ENCODE results near the gene PNKD.
A peak's percentile ranks its signal among the peaks of the same experiment; 100 is the strongest.

Gene PNKD, protein sequence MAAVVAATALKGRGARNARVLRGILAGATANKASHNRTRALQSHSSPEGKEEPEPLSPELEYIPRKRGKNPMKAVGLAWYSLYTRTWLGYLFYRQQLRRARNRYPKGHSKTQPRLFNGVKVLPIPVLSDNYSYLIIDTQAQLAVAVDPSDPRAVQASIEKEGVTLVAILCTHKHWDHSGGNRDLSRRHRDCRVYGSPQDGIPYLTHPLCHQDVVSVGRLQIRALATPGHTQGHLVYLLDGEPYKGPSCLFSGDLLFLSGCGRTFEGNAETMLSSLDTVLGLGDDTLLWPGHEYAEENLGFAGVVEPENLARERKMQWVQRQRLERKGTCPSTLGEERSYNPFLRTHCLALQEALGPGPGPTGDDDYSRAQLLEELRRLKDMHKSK

DNA sequence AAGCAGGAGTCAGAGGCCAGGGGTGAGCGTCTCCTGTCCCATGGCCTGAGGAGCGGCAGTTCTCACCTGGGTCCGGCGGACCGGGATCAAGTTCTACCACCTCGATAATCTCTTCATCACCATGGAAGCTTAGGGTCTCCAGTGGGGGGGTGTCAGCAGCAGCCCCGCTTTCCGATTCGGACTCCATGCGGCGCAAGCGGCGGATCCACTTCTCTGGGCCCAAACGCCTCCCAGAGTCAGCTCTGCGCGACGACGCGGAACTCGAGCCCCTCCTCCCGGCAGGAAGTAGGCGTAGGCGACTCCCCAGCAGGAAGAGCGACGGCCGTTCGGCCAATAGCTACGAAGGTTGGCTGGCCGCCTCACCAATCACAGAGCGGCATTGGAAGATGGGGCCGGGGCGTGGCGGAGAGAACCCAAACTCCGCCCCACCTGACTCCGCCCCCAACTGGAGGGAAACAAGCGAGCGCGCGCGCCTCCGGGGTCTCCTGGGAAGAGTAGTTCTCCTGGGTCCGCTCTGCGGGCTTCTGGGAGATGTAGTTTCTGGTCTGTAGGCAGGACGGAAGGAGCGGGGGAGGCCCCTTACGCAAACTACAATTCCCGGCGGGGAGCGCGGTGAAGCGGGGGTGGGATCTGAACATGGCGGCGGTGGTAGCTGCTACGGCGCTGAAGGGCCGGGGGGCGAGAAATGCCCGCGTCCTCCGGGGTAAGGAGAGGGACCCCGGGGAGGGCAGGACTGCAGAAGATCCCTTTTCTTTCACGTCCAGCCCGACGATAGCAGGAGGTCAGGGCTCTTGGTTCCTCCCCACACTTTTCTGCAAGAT, at the start of gene PNKD, which contains the start of gene AAMP:
Gene PNKD (plus strand): TSS at position 620 of the 821 bp plus-strand sequence. CDS start 17 bp downstream, at position 637.
Gene AAMP (minus strand): TSS at position 238 of the 821 bp plus-strand sequence. CDS start 51 bp downstream, at position 187.
- peak; percentile 99 for DNase-seq

DNA sequence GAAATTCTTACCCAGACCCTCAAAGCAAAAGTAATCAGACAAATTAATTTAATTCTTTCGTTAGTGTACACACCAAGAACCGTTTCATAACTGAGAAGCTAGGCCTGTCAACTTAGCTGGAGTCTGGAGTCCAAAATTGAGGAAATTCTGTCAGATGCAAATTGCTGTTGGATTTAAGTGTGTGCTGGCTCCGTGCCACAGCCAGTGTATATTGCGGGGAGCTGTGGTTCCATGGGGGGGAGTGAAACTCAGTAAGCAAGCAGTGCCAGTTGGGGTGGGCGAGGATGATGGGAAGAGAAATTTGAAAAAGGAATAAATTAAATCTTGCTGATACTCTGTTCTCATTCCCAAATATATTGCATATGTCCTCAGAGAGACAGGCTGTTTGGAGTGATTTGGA, 49.3 kb upstream of the PNKD start:
- DNase-seq, result no peak

DNA sequence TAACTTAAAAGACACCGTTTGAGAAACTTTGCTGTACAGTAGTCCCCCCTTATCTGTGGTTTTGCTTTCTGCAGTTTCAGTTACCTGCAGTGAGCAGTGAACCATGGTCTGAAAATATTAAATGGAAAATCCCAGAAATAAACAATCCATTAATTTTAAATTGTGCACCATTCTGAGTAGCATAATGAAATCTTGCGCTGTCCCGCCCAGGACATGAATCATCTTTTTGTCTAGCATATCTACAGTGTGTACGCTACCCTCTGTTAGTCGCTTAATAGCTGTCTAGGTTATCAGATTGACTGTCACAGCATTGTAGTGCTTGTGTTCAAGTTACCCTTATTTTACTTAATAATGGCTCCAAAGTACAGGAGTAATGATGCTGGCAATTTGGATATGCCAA, 47.3 kb upstream of the PNKD start:
- no peak for DNase-seq

DNA sequence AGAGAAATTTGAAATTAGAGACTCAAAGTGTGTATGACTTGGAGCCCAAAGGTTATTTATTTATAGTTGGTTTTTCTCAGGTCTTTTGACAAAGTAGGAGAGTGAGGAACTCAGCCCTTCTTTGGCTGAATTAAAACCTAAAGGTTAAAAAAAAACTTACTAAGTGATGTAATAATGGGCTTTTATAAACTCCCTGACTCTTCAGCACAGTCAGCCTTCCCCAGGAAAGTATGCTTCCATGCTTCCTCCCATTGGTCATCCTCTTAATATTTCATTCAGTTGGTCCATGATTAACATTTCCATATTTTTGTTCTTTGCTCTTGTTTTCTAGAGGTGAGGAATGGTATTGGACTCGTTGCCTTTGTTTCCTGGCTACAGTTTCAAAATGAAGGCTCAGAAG, 46.1 kb upstream of the PNKD start:
- DNase-seq, result no peak

DNA sequence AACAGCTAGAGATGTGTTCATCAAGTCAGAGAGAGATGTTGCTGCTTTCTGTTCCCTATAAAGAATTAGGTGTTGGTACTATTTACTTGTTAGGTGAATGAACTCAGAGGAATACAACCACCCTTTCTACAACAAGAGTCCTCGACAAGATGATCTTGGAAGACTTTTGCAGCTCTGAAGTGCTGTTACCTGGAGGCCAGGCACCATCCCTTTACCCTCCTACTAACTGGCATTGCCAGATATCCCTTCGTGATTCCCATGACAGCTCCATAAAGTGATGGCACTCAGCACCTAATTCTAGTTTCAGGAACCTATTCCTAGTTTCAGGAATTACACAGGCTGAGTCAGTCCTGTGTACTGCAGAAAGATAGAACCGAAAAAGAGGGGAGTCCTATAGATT, 43.4 kb upstream of the PNKD start:
- no peak for DNase-seq

DNA sequence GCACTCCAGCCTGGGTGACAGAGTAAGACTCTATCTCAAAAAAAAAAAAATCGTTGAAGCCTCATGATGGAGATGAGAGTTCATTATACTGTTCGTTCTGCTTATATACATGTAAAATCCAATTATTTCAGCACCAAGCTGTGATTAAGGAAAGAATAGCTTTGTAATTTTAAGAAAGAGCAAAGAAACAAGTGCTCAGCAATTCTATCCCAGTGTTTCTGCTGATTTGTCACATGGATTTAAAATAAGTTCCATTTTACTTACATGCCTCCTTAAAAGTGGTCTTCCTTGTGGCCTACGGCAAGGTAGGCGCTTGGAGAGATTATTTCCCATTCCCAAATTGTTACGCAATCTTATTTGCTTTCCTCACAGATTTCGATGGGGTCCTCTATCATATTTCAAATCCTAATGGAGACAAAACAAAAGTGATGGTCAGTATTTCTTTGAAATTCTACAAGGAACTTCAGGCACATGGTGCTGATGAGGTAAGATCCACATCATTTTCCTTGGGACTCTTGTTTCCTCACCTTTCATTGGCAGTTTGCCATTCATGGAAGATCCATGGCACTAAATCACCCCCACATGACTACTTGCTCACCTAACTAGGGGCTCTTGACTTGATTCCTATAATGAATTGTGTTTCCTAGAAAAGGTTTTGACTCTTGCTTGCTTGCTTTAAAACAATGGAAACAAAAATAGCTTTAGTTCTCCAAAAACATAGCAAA, 41.8 kb upstream of the PNKD start:
- DNase-seq, result no peak

DNA sequence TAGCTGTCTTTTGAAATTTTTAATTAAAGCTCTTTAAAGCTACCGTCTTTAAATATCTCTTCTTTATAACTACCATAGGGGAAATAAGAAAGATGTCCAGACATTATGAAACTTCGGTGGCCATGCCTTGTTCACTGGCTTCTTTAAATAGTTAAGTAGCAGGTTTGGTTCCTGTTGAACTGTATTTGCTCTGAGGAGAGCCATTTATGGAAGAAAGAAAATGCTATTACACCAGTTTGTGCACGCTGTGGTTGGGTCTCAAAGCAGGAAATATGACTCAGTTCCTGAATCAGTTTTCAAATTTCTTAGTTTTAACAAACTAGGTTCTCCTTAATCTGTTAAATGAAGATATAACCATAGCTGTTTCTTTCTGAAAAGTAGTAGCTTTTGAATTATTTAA, 41.1 kb upstream of the PNKD start:
- DNase-seq, result no peak

DNA sequence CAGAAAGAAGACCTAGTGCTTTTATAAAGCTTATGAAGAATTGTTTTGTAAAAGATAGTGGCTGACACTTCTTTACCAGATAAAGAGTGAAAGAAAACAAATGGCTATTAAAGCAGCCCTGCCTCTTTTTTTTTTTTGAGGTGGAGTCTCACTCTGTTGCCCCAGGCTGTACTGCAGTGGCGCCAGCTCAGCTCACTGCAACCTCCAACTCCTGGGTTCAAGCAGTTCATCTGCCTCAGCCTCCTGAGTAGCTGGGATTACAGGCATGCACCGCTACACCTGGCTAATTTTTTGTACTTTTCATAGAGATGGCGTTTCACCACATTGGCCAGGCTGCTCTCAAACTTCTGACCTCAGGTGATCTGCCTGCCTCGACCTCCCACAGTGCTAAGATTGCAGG, 40.5 kb upstream of the PNKD start:
- DNase-seq, result no peak

DNA sequence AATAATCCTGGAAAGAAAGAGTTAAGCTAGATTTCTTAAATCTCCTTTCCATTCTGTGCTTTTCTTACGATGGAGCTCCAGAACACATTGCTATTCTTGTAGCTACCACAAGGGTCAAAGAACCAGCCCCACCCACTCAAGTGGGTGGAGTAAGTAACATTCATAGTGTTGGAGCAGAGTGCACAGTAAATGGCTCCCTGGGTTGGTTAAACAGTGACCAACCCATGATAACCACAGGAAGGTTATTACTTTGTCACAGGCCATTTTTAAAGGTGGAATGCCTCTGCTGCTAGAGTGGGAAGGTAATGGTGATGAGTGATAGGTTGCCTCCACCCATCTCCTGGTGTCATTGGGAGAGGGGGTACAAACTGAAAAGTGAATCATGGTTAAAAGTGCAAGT, 39.4 kb upstream of the PNKD start:
- DNase-seq, result no peak

DNA sequence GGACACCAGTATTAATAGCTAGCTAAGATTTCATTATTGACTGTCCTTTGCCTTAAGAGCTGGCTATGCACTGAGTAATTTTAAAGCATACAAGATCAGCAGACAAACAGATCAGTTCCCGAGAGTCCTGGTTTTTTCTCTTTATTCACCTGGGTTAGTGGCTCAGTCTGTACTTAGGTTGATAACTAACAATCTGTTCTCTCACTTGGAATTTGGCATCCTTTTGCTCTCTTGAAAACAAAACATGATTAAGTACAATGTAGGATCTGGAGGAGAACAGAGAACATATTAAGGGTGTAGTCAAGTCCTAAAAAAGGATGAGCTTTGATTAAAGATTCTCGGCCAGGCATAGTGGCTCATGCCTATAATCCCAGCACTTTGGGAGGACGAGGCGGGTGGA, 36.8 kb upstream of the PNKD start:
- no peak for DNase-seq

DNA sequence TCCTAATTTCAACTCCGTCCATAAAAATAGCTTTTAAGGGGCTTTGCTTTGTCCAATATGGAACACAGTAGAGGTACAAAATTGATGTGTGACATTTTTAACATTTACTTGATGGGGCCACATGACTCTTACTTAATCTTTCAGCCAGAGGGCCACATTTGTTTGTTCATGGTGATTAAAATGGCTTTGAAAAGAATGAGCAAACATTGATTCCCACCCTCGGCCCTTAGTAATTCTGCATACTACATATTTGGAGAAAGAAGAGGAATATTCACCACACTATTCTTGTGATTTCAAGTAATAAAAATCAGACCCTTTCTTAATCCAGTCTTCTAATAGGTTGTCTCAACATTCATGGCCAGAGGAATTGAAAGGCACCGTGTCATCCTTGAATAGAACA, 35.8 kb upstream of the PNKD start:
- no peak for DNase-seq

DNA sequence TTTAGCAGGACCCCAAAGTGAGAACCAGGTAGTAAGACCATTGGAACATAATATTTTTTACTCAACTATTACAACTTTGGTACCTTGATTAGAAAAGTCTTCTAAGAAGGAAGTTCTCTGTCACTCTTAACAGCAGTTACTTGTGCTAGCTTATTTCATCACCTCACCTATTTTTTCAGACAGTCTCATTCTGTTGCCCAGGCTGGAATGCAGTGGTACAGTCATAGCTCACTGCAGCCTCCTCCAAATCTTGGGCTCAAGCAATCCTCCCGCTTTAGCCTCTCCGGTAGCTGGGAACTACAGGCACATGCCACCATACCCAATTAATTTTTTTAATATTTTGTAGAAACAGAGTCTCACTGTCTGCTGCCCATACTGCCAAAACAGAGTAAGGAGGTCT, 35.3 kb upstream of the PNKD start:
- no peak for DNase-seq

DNA sequence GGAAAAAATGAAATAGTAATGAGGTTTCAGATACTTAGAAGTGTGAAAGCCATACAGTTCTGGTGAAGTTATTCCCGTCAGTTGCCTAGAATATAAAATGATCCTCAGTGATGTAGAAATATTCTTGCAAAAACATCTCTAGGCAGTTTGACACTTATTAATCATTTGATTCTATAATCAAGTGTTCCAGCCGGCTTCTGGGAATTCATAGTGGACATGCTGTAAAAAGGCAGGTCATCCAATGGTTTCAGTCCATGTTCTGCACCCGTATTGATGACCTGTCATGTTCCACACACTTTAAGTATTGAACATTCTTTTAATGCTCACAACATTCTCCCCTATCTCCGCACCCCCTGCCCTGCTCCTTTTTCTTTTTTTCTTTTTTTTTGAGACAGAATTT, 33.5 kb upstream of the PNKD start:
- DNase-seq, result no peak

DNA sequence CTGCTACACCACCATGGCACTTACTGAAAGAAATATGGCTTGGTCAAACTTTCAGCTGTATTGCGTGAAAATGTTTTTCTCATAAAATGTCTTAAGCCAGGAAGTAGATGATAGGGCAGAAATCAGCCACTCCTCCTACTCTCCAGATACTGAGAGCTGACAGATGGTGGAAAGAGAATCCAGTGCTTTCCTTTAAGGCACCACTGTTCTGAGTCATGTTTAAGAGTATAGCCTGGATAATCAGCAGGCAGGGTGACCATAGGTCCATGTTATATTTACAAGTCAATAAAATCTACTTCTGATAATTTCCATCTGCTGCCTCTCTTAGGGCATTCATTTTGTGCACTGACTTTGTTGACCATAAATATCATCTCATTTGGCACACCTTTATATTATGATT, 31.4 kb upstream of the PNKD start:
- no peak for DNase-seq

DNA sequence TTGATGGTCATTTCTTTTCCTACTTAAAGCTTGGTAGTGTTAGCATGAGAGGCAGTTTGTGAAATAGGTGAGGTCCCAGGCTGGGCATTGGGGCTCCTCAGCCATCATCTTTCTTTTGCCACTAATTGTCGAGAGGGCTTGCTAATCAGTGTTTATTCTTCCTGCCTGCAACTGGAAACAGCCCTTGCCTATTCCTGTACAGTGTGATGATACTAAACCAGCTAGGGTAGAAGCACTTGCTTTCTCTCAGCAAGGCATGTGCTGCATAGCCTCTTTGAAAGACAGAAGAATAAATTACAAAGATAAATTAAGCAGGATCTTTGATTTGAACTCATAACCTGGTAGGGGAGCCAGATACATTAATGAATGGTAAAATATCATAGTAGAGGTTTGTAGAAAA, 26.1 kb upstream of the PNKD start:
- no peak for DNase-seq

DNA sequence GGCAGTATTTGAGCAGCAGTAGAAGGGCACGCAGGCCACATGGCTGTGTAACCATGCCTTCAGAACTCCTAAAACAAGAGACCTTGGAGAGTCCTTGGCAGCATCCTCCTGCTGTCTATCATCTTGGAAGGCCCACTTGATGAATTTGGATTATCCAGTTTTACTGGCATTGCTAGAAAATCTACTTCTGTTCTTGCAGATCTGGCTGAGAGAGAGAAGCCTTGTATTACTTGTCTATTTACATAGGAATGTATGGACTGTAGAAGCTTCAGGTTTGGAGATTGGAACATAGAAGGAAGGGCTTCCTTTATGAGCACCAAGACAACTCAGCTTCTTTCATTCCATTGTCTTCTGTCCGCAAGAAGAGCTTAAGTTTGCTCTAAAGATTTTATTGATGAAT, 25.7 kb upstream of the PNKD start:
- DNase-seq, result no peak

DNA sequence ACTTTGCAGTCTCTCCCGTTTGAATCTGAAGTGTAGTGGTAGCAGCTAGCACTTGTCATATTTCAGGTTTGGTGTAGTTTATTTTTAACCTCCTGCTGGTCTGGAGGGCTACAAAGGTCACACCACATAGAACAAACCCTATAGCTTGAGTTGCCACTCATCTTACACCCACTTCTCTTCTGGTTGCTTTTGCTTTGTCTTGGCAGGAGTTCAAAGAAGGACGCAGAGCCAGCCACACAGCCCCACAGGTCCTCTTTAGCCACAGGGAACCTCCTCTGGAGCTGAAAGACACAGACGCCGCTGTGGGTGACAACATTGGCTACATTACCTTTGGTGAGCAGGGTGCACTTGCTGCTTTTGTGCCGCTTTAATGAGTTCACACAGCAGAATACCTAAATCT, 25.1 kb upstream of the PNKD start:
- no peak for DNase-seq

DNA sequence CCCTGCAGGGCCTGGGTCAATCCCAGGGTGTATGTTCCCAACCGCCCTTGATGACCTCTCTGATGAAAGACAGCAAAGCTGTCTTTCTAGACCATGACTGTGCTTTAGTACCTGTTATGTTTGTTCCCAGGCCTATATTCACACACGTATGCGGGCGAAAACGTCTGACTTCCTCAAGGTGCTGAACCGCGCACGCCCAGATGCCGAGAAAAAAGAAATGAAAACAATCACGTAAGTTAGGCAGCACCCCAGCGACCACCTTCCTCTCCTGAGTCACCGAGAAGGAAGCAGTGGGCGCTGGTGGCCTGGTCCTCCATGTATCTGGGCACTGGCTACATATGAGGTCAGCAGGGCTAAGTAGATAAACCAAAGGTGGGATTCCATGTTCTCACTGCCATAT, 20.6 kb upstream of the PNKD start:
- no peak for DNase-seq

DNA sequence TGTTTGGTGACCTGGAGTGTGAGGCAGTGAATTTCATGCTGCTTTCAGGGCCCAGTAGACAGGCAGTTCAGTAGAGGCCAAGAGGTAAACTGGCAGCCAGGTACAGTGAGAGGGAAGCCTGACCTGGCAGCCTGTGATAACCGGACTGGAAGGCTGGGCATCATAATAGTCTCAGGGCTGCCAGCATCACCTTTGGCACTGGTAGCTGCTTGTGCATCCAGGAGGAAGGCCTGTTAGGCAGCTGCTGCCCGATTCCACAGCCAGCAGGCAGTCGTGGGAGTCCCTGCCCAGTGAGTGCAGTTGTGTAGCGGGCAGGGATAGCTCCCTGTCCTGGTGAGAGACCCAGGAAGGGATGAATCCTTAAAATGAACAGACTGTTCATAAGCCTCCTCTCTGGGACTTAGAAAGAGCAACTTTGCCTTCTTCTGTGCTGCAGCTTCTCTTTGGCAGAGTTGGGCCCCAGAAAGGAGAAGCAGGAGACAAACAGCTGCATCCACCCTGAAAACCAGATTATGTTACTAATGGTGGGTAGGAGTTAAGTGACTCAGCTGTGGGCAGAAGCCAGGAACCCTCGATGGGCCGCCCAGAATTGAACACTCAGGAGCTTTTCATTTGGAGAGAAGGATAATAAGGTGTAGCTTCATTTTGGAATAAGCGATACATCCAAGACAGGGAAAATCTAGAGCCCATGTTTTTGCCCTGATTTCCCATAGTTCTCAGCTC, 17.6 kb upstream of the PNKD start:
- no peak for DNase-seq

DNA sequence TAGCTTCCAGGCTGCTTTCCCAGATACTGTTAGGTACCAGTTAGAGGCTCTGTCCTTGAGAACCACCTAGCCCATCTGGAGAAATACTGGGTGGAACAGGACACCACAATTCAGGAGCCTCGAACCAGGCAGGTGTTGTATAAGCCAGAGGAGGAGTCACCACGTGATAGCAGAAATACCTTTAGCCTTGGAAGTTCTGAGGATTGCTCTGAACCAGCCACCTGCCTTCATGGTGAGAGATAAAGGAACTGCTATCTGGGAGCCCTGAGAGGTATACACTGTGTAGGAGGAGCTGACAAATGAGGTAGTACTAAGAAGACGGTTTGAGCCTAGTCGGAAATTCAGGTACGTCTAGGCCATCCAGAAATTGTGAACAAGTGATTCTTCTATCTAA, 17.1 kb upstream of the PNKD start:
- DNase-seq, result no peak

DNA sequence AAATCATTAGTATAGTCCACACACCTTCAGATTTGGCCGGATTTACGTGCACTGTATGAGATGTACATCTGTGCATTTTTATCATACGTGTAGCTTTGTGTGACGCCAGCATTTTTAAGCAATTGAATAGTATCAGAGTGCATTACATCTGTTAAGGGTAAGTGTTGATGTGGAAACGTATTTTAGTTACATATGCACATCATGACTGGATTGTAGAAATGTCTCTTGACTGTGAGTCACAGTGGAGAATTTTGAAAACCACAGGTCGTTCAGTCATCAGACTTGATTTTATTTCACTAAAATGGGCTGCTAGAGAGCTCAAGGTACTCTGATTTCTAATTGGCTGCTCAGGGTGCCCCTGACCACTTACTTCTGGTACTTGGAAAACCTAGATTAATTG, 14.9 kb upstream of the PNKD start:
- DNase-seq, result no peak

DNA sequence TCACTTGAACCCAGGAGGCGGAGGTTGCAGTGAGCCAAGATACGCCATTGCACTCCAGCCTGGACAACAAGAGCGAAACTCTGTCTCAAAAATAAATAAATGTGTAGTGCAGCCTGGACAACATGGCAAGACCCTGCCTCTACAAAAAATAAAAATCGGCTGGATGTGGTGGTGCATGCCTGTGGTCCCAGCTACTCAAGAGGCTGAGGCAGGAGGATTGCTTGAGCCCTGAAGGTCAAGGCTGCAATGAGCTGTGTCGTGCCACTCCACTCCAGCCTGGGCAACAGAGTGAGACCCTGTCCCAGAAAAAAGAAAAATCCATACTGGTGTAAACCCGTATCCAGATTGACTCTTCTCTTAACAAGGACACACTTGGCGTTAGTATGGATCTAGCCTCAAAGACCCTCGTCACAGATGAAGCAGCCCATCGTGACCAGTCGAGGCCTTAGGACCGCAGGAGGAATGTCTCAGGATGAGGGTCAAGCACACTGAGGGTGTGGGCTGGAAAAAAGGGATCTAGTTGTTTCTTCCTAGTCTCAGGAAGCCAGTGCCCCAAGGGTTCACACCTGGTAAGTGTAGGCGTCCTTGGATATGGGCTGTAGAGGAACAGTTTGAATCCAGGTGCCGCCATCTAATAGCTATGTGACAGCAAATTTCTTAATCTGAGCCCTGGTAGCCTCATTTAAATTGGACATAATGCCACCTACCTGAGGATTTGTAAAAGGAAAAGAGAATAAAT, 13.5 kb upstream of the PNKD start:
- DNase-seq, result no peak
